ENCODE results near the gene SPTY2D1. TPM values are rescaled to one million over a fixed set of nuclear protein-coding genes. Genes with fewer than 3 reads are reported as not detected.

The SPTY2D1 gene
- total and polyA plus RNA-seq, 4 donors, result 3.0 to 11.8 (median 7.3) TPM

DNA sequence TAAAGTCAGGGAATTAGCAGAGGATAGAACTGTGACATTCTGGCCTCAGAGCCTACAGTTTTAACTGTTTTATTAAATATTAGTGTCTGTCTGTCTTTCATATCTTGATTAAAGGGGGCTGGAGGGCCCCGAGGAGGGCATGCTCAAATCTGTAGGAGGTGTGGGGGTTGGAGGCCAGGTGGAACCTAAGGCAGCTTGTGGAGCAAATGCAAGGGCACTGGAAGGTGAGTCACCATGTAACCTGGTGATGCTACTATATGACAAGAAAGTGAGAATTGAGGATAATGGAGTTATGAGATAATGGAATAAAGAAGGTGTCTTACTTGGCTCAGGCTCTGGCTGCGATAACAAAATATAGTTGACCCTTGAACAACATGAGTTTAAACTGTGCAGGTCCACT is 37.1 kb upstream of the SPTY2D1 start:
- Histone ChIP-seq H3K36me3 (ENCODE audit: control insufficient read depth in 4 of 4, insufficient read depth in 3 of 4, low read depth in 1 of 4, low read length in 3 of 4) (no peaks in the 10 kb centered on the region), H3K4me1 (ENCODE audit: control insufficient read depth in 4 of 4, insufficient read depth in 4 of 4, low read length in 3 of 4) (peaks cover 0 to 1% (median 0%) of the 10 kb centered on the region in 4 donors), H3K27me3 (ENCODE audit: control insufficient read depth in 4 of 4, insufficient read depth in 4 of 4, low read length in 3 of 4) (no peaks in the 10 kb centered on the region), H3K9ac (ENCODE audit: low read depth in 1 of 2, low read length in 2 of 2) (no peak overlapping the region), H3K4me3 (ENCODE audit: low read depth in 1 of 3, low read length in 3 of 3) (no peak overlapping the region), H3K9me3 (ENCODE audit: control insufficient read depth in 4 of 4, low read length in 3 of 4) (no peaks in the 10 kb centered on the region), H3K27ac (ENCODE audit: low read depth in 1 of 2, low read length in 2 of 2) (no peak overlapping the region)
- DNase-seq (ENCODE audit: low spot score), result no peak
- WGBS, result 90% methylated on average over 2 of the region's 2 CpGs
- no peak for TF ChIP-seq SP1 (IDR thresholded peaks at IDR 0.05)
- TF ChIP-seq FOXA1 (IDR thresholded peaks at IDR 0.05), result no peak
- TF ChIP-seq, protein P1, sequence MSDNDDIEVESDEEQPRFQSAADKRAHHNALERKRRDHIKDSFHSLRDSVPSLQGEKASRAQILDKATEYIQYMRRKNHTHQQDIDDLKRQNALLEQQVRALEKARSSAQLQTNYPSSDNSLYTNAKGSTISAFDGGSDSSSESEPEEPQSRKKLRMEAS (IDR thresholded peaks at IDR 0.05), result no peak
- TF ChIP-seq NR2F2 (IDR thresholded peaks at IDR 0.05), result no peak
- TF ChIP-seq EGR1 (IDR thresholded peaks at IDR 0.05; ENCODE audit: low read depth in 2 of 2), result no peak
- TF ChIP-seq GABPA (IDR thresholded peaks at IDR 0.05 in 1 of 2, conservative IDR thresholded peaks at IDR 0.05 in 1 of 2), result no peak
- TF ChIP-seq, protein P2, sequence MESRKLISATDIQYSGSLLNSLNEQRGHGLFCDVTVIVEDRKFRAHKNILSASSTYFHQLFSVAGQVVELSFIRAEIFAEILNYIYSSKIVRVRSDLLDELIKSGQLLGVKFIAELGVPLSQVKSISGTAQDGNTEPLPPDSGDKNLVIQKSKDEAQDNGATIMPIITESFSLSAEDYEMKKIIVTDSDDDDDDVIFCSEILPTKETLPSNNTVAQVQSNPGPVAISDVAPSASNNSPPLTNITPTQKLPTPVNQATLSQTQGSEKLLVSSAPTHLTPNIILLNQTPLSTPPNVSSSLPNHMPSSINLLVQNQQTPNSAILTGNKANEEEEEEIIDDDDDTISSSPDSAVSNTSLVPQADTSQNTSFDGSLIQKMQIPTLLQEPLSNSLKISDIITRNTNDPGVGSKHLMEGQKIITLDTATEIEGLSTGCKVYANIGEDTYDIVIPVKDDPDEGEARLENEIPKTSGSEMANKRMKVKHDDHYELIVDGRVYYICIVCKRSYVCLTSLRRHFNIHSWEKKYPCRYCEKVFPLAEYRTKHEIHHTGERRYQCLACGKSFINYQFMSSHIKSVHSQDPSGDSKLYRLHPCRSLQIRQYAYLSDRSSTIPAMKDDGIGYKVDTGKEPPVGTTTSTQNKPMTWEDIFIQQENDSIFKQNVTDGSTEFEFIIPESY (IDR thresholded peaks at IDR 0.05), result no peak
- TF ChIP-seq HNF4A (conservative IDR thresholded peaks at IDR 0.05), result no peak
- TF ChIP-seq, protein P3, sequence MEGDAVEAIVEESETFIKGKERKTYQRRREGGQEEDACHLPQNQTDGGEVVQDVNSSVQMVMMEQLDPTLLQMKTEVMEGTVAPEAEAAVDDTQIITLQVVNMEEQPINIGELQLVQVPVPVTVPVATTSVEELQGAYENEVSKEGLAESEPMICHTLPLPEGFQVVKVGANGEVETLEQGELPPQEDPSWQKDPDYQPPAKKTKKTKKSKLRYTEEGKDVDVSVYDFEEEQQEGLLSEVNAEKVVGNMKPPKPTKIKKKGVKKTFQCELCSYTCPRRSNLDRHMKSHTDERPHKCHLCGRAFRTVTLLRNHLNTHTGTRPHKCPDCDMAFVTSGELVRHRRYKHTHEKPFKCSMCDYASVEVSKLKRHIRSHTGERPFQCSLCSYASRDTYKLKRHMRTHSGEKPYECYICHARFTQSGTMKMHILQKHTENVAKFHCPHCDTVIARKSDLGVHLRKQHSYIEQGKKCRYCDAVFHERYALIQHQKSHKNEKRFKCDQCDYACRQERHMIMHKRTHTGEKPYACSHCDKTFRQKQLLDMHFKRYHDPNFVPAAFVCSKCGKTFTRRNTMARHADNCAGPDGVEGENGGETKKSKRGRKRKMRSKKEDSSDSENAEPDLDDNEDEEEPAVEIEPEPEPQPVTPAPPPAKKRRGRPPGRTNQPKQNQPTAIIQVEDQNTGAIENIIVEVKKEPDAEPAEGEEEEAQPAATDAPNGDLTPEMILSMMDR (IDR thresholded peaks at IDR 0.05; ENCODE audit: low read depth, low read length, missing input control), result no peak
- TF ChIP-seq, protein P4, sequence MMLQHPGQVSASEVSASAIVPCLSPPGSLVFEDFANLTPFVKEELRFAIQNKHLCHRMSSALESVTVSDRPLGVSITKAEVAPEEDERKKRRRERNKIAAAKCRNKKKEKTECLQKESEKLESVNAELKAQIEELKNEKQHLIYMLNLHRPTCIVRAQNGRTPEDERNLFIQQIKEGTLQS (IDR thresholded peaks at IDR 0.05), result no peak
- TF ChIP-seq TAF1 (conservative IDR thresholded peaks at IDR 0.05), result no peak
- no peak for TF ChIP-seq RXRA (IDR thresholded peaks at IDR 0.05)
- TF ChIP-seq, protein P5, sequence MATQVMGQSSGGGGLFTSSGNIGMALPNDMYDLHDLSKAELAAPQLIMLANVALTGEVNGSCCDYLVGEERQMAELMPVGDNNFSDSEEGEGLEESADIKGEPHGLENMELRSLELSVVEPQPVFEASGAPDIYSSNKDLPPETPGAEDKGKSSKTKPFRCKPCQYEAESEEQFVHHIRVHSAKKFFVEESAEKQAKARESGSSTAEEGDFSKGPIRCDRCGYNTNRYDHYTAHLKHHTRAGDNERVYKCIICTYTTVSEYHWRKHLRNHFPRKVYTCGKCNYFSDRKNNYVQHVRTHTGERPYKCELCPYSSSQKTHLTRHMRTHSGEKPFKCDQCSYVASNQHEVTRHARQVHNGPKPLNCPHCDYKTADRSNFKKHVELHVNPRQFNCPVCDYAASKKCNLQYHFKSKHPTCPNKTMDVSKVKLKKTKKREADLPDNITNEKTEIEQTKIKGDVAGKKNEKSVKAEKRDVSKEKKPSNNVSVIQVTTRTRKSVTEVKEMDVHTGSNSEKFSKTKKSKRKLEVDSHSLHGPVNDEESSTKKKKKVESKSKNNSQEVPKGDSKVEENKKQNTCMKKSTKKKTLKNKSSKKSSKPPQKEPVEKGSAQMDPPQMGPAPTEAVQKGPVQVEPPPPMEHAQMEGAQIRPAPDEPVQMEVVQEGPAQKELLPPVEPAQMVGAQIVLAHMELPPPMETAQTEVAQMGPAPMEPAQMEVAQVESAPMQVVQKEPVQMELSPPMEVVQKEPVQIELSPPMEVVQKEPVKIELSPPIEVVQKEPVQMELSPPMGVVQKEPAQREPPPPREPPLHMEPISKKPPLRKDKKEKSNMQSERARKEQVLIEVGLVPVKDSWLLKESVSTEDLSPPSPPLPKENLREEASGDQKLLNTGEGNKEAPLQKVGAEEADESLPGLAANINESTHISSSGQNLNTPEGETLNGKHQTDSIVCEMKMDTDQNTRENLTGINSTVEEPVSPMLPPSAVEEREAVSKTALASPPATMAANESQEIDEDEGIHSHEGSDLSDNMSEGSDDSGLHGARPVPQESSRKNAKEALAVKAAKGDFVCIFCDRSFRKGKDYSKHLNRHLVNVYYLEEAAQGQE (IDR thresholded peaks at IDR 0.05), result no peak
- TF ChIP-seq JUND (IDR thresholded peaks at IDR 0.05), result no peak
- no peak for TF ChIP-seq YY1 (IDR thresholded peaks at IDR 0.05)
- no peak for TF ChIP-seq HNF4G (IDR thresholded peaks at IDR 0.05)

DNA sequence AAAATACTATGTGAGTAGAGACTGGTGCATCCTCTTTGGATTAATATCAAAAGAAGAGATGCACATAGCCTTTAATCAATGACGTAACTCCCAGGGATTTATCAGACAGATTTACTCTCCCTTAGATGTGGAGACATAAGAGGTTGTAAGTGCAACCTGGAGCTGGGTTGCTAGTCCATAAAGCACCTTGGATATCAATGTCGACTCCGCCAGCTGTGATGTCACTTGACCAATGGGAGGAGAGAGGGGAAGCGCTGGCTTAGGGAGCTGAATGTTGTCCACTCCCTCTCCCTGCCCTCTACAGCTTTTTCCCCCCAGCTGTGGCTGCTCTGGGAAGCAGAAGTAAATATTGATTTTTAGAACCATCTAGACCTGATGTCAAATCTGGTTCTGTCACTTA is 35.6 kb upstream of the SPTY2D1 start:
- TF ChIP-seq RAD21 (IDR thresholded peaks at IDR 0.05), result no peak
- TF ChIP-seq FOXA1 (IDR thresholded peaks at IDR 0.05), result no peak
- TF ChIP-seq GABPA (IDR thresholded peaks at IDR 0.05 in 1 of 2, conservative IDR thresholded peaks at IDR 0.05 in 1 of 2), result no peak
- TF ChIP-seq, protein P2 (IDR thresholded peaks at IDR 0.05), result no peak
- TF ChIP-seq HNF4G (IDR thresholded peaks at IDR 0.05), result no peak
- Histone ChIP-seq H3K4me1 (ENCODE audit: control insufficient read depth in 4 of 4, insufficient read depth in 4 of 4, low read length in 3 of 4) (peaks cover 0 to 1% (median 0%) of the 10 kb centered on the region in 4 donors), H3K9ac (ENCODE audit: low read depth in 1 of 2, low read length in 2 of 2) (no peak overlapping the region), H3K36me3 (ENCODE audit: control insufficient read depth in 4 of 4, insufficient read depth in 3 of 4, low read depth in 1 of 4, low read length in 3 of 4) (no peaks in the 10 kb centered on the region), H3K27ac (ENCODE audit: low read depth in 1 of 2, low read length in 2 of 2) (no peak overlapping the region), H3K4me3 (ENCODE audit: low read depth in 1 of 3, low read length in 3 of 3) (no peak overlapping the region), H3K9me3 (ENCODE audit: control insufficient read depth in 4 of 4, low read length in 3 of 4) (no peaks in the 10 kb centered on the region), H3K27me3 (ENCODE audit: control insufficient read depth in 4 of 4, insufficient read depth in 4 of 4, low read length in 3 of 4) (no peaks in the 10 kb centered on the region)
- WGBS, result 72% methylated on average over 4 of the region's 4 CpGs
- no peak for DNase-seq (ENCODE audit: low spot score)
